ENCODE data around the gene UCP2. TPM values are rescaled to one million over a fixed set of nuclear protein-coding genes. Genes with fewer than 3 reads are reported as not detected.
"Not testable (repeated sequence)": the region's sequence is repeated elsewhere in the genome, so short reads cannot be mapped to it uniquely, and the experiment has no call there.

Gene UCP2
- total and polyA plus RNA-seq, 9 donors: 18.0 to 212 (median 181) TPM

GRCh38 chr11:73996161-73996747, 13.6 kb upstream of the UCP2 start:
- 72% methylated on average over 3 of the region's 4 CpGs for WGBS (ENCODE audit: insufficient coverage)

GRCh38 chr11:73995731-73996130, 13.1 kb upstream of the UCP2 start:
- H3K4me1 ChIP-seq (ENCODE audit: control insufficient read depth, insufficient read depth, low read length): no peaks in the 10 kb centered on the region
- H3K9me3 ChIP-seq (replicated peaks; ENCODE audit: control insufficient read depth, low read depth, low read length): no peaks in the 10 kb centered on the region
- WGBS (ENCODE audit: insufficient coverage): no CpG with 5 or more reads among the region's 2 CpGs
- no peak for DNase-seq
- H3K36me3 ChIP-seq (ENCODE audit: control insufficient read depth, insufficient read depth, low read length): peaks cover 4% of the 10 kb centered on the region
- H3K27ac ChIP-seq (ENCODE audit: low read length): no peak overlapping the region
- no peaks in the 10 kb centered on the region for H3K27me3 ChIP-seq (ENCODE audit: control insufficient read depth, insufficient read depth, low read length)
- H3K4me3 ChIP-seq (ENCODE audit: low read length): no peak overlapping the region

More at GRCh38 chr11:73996161-73996747, 13.6 kb upstream of the UCP2 start:
- H3K9me3 ChIP-seq (replicated peaks; ENCODE audit: control insufficient read depth, low read depth, low read length): no peaks in the 10 kb centered on the region
- H3K27ac ChIP-seq (ENCODE audit: low read length): no peak overlapping the region
- no peak for DNase-seq
- H3K4me1 ChIP-seq (ENCODE audit: control insufficient read depth, insufficient read depth, low read length): no peaks in the 10 kb centered on the region
- no peaks in the 10 kb centered on the region for H3K27me3 ChIP-seq (ENCODE audit: control insufficient read depth, insufficient read depth, low read length)
- peaks cover 9% of the 10 kb centered on the region for H3K36me3 ChIP-seq (ENCODE audit: control insufficient read depth, insufficient read depth, low read length)
- H3K4me3 ChIP-seq (ENCODE audit: low read length): no peak overlapping the region

GRCh38 chr11:73995247-73995646, 12.6 kb upstream of the UCP2 start:
- Histone ChIP-seq H3K27me3 (ENCODE audit: control insufficient read depth, insufficient read depth, low read length) (no peaks in the 10 kb centered on the region), H3K27ac (ENCODE audit: low read length) (peak overlapping the region; percentile 15), H3K4me1 (ENCODE audit: control insufficient read depth, insufficient read depth, low read length) (no peaks in the 10 kb centered on the region), H3K9me3 (replicated peaks; ENCODE audit: control insufficient read depth, low read depth, low read length) (no peaks in the 10 kb centered on the region), H3K36me3 (ENCODE audit: control insufficient read depth, insufficient read depth, low read length) (no peaks in the 10 kb centered on the region), H3K4me3 (ENCODE audit: low read length) (no peak overlapping the region)
- WGBS (ENCODE audit: insufficient coverage): no CpG with 5 or more reads among the region's 2 CpGs
- peak; percentile 74 for DNase-seq

- Histone ChIP-seq H3K27me3 (ENCODE audit: control insufficient read depth, insufficient read depth, low read length) (no peaks in the 10 kb centered on the region), H3K27ac (ENCODE audit: low read length) (no peak overlapping the region), H3K4me1 (ENCODE audit: control insufficient read depth, insufficient read depth, low read length) (no peaks in the 10 kb centered on the region), H3K36me3 (ENCODE audit: control insufficient read depth, insufficient read depth, low read length) (no peaks in the 10 kb centered on the region), H3K9me3 (replicated peaks; ENCODE audit: control insufficient read depth, low read depth, low read length) (no peaks in the 10 kb centered on the region), H3K4me3 (ENCODE audit: low read length) (no peak overlapping the region)
- DNase-seq: no peak
- WGBS (ENCODE audit: insufficient coverage): no CpG with 5 or more reads among the region's 6 CpGs
Measured at GRCh38 chr11:73991471-73992006, 8.9 kb upstream of the UCP2 start.

GRCh38 chr11:73990730-73991129, 8.1 kb upstream of the UCP2 start:
- no peak for DNase-seq

GRCh38 chr11:73989156-73989555, 6.5 kb upstream of the UCP2 start:
- no CpG with 5 or more reads among the region's 6 CpGs for WGBS (ENCODE audit: insufficient coverage)

More at GRCh38 chr11:73990730-73991129, 8.1 kb upstream of the UCP2 start:
- Histone ChIP-seq H3K27me3 (ENCODE audit: control insufficient read depth, insufficient read depth, low read length) (no peaks in the 10 kb centered on the region), H3K4me3 (ENCODE audit: low read length) (no peak overlapping the region), H3K36me3 (ENCODE audit: control insufficient read depth, insufficient read depth, low read length) (no peaks in the 10 kb centered on the region), H3K4me1 (ENCODE audit: control insufficient read depth, insufficient read depth, low read length) (no peaks in the 10 kb centered on the region), H3K9me3 (replicated peaks; ENCODE audit: control insufficient read depth, low read depth, low read length) (no peaks in the 10 kb centered on the region), H3K27ac (ENCODE audit: low read length) (no peak overlapping the region)
- no CpG with 5 or more reads among the region's 2 CpGs for WGBS (ENCODE audit: insufficient coverage)

GRCh38 chr11:73988227-73988626, 5.6 kb upstream of the UCP2 start:
- DNase-seq: no peak
- peaks cover 15% of the 10 kb centered on the region for H3K4me1 ChIP-seq (ENCODE audit: control insufficient read depth, insufficient read depth, low read length)
- no CpG with 5 or more reads among the region's 7 CpGs for WGBS (ENCODE audit: insufficient coverage)

More at GRCh38 chr11:73989156-73989555, 6.5 kb upstream of the UCP2 start:
- Histone ChIP-seq H3K4me1 (ENCODE audit: control insufficient read depth, insufficient read depth, low read length) (peaks cover 7% of the 10 kb centered on the region), H3K36me3 (ENCODE audit: control insufficient read depth, insufficient read depth, low read length) (no peaks in the 10 kb centered on the region), H3K4me3 (ENCODE audit: low read length) (no peak overlapping the region), H3K9me3 (replicated peaks; ENCODE audit: control insufficient read depth, low read depth, low read length) (no peaks in the 10 kb centered on the region), H3K27me3 (ENCODE audit: control insufficient read depth, insufficient read depth, low read length) (no peaks in the 10 kb centered on the region), H3K27ac (ENCODE audit: low read length) (no peak overlapping the region)
- DNase-seq: no peak

GRCh38 chr11:73985661-73986060, 3.0 kb upstream of the UCP2 start:
- peaks cover 32% of the 10 kb centered on the region for H3K4me1 ChIP-seq (ENCODE audit: control insufficient read depth, insufficient read depth, low read length)
- DNase-seq; H3K36me3 ChIP-seq (ENCODE audit: control insufficient read depth, insufficient read depth, low read length); H3K27ac ChIP-seq (ENCODE audit: low read length); H3K4me3 ChIP-seq (ENCODE audit: low read length); H3K27me3 ChIP-seq (ENCODE audit: control insufficient read depth, insufficient read depth, low read length); H3K9me3 ChIP-seq (replicated peaks; ENCODE audit: control insufficient read depth, low read depth, low read length): not testable (repeated sequence)
- 83% methylated on average over 1 of the region's 4 CpGs for WGBS (ENCODE audit: insufficient coverage)

More at GRCh38 chr11:73988227-73988626, 5.6 kb upstream of the UCP2 start:
- Histone ChIP-seq H3K9me3 (replicated peaks; ENCODE audit: control insufficient read depth, low read depth, low read length) (no peaks in the 10 kb centered on the region), H3K27ac (ENCODE audit: low read length) (no peak overlapping the region), H3K27me3 (ENCODE audit: control insufficient read depth, insufficient read depth, low read length) (no peaks in the 10 kb centered on the region), H3K36me3 (ENCODE audit: control insufficient read depth, insufficient read depth, low read length) (no peaks in the 10 kb centered on the region), H3K4me3 (ENCODE audit: low read length) (no peak overlapping the region)

- Histone ChIP-seq H3K36me3 (ENCODE audit: control insufficient read depth, insufficient read depth, low read length) (peaks cover 17% of the 10 kb centered on the region), H3K9me3 (replicated peaks; ENCODE audit: control insufficient read depth, low read depth, low read length) (no peaks in the 10 kb centered on the region), H3K4me1 (ENCODE audit: control insufficient read depth, insufficient read depth, low read length) (peaks cover 41% of the 10 kb centered on the region), H3K4me3 (ENCODE audit: low read length) (peak overlapping the region; percentile 78), H3K27ac (ENCODE audit: low read length) (peak overlapping the region; percentile 99), H3K27me3 (ENCODE audit: control insufficient read depth, insufficient read depth, low read length) (peaks cover 2% of the 10 kb centered on the region)
- peak; percentile 68 for DNase-seq
- WGBS (ENCODE audit: insufficient coverage): 39% methylated on average over 11 of the region's 18 CpGs
Measured at GRCh38 chr11:73983741-73984538, 1.3 kb upstream of the UCP2 start.

- under 1% methylated on average over 46 of the region's 56 CpGs for WGBS (ENCODE audit: insufficient coverage)
- peaks cover 46% of the 10 kb centered on the region for H3K4me1 ChIP-seq (ENCODE audit: control insufficient read depth, insufficient read depth, low read length)
- peaks cover 25% of the 10 kb centered on the region for H3K36me3 ChIP-seq (ENCODE audit: control insufficient read depth, insufficient read depth, low read length)
- H3K27me3 ChIP-seq (ENCODE audit: control insufficient read depth, insufficient read depth, low read length): peaks cover 2% of the 10 kb centered on the region
- H3K4me3 ChIP-seq (ENCODE audit: low read length): peak overlapping the region; percentile 78
- no peaks in the 10 kb centered on the region for H3K9me3 ChIP-seq (replicated peaks; ENCODE audit: control insufficient read depth, low read depth, low read length)
- DNase-seq: peak; percentile 96
- H3K27ac ChIP-seq (ENCODE audit: low read length): peak overlapping the region; percentile 99
Measured at GRCh38 chr11:73982990-73983740, 522 bp upstream of the UCP2 start.
